ENCODE data around the gene TSPAN7.

TSPAN7 gene, protein sequence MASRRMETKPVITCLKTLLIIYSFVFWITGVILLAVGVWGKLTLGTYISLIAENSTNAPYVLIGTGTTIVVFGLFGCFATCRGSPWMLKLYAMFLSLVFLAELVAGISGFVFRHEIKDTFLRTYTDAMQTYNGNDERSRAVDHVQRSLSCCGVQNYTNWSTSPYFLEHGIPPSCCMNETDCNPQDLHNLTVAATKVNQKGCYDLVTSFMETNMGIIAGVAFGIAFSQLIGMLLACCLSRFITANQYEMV

DNA sequence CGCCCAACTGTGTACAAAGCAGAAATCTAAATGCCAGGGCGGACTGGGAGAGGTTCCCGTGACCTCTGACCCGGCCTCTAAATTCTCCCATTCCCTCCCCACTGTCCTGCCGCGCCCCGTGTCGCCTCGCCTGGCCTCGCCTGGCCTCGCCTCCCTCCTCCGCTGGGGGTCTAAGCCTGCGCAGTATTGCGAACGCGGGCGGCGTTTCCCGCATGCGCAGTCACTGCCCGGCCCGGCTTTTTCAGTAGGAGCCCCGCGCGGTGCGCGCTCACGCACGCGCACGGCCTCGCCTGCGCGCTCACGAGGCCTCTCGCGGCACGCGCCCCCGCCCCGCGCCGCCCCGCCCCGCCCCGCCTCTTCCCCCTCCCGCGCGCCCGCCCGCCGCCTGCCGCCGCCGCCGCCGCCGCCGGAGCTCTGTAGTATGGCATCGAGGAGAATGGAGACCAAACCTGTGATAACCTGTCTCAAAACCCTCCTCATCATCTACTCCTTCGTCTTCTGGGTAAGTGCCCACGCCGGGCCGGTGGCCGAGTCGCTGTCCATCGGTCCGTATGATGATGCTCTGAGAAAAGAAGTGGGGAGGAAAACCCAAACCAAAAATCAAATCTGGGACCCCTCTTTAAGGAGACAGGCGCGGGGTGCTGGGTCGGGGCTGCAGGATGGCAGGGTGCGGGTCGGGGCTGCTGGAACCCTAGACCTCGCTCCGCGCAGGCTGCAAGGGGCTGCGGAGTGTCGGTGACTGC, at the start of gene TSPAN7:
Gene TSPAN7, plus strand, starts transcription at position 417 of the 743 bp plus-strand sequence. Its CDS starts 5 bp downstream, at position 422.
- DNase-seq (ENCODE audit: low read depth): peak; percentile 5

DNA sequence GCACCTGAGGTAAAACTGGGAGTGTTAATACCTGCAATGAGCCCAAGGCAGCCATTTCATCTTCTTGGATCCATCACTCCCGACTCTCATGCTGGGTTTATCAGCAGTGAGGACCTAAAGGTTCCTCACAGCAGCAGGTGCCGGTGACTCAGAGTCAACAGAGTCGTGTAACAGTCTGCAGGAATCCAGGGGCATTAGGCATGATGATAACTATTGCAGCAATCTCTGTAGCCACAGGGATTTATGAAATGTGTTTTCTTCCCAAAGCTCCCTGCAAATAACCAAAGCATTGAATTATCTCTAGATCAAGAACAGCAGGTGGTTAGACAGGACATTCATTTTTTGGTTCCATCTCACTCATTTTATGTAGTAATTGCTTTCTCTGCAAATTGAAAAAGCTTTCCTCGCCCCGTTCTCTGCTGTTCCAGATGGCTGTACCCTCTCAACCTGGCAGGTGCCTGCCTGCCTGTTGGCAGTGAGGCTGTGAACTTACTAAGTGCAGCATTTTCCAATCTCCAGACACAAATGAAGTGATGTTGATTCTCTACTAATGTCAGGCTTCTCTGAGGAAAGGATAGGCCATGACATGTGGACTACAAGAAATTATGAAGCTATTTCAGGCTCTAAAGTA, 48.1 kb upstream of the TSPAN7 start:
- DNase-seq (ENCODE audit: low read depth): no peak

DNA sequence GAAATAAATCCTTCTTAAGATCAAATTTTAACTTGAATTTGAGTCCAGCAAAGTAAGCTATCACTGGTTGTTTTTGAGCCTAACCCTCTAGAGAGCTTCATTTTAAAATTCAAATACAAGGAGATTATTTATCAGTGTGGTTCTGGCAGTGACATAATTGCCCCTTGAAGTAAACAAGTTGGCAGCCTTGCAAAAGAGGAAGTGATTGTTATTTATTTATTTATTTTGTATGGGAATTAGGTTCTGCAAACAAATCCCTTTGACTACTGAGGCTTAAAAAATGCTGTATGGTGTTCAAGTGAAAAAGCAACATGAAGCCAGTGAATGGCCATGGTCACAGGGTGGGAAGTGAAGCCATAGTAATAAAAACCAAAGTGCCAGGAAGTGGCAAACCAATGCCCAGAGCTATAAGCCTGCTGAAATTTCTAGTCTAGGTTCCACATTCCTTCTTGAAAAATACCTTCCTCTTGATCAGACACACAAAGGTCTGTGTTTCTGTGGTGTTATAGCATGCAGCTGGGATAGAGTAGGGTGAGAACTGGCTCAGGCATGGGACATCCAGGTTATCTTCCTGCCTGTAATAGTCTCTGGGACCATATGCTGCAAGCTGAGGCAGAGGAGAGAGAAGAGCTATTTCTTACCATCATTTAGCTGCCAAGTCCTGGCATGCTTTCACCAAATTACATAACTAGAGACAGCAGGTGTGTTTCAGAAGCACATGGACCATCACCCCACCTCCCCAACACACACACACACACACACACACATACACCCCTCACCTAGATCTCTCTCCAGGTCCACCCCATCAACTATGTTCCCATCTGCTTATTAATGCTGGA, 47.1 kb upstream of the TSPAN7 start:
- no peak for DNase-seq (ENCODE audit: low read depth)

DNA sequence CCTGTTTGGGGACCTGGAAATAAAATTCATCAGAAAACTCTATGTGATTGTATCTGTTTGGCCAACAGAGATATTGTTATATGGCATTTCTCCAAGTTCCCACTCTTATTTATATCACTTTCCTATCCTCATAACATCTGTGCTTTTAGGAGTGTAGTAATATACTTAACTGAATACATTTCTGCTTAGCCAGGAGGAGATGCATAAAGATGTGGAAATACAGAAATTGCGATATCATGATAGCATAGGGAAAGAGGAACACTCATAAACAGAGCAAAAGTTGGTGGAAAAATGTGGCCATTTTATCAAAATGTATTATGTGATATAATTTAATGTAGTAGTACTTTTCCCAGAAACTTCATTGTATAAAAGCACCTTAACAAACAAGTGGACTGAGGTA, 46.1 kb upstream of the TSPAN7 start:
- no peak for DNase-seq (ENCODE audit: low read depth)

DNA sequence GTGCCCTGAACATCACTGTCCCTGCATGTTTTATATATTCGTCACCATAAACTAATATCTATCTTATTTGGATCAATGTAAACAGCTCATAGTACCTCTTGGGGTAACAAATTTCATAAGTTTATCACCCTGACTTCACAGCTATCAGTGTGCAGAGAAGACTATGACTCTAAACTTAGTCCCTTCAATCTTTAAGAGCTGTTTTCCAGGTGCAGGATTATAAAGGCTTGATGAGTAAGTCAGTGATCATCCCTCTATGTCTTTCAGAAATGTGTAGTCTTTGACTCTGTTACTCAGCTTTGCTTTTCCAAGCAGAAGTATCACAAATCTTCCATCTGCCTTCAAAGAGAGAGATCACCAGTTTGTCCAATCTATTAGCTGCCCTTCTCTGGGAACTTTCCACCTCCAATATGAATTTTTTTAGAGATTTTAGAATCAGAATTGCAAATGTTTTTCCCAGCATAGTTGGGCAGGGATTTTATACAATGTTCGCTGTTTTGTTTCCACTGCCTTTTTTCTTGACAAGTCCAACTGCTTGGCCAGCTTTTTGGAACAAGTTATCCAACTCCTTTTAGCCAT, 45.1 kb upstream of the TSPAN7 start:
- DNase-seq (ENCODE audit: low read depth): no peak

DNA sequence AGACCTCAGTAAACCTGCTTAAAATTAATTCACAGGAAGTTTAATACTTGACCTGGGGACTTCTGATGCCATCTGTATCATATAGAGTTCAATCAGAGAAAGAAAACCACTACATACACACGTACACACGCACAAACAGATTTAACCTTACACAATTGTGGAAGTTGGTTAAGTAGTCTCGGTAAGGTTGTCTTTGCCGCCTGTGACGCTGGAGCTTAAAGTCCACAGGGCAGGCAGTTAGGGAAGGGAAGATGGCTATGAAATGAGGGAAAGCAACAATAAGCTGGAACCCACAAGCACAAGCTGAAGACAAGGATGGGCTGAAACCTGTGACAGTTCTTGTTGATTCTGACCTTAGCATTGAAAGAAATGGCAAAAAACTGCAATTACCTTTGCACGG, 41.7 kb upstream of the TSPAN7 start:
- DNase-seq (ENCODE audit: low read depth): no peak

DNA sequence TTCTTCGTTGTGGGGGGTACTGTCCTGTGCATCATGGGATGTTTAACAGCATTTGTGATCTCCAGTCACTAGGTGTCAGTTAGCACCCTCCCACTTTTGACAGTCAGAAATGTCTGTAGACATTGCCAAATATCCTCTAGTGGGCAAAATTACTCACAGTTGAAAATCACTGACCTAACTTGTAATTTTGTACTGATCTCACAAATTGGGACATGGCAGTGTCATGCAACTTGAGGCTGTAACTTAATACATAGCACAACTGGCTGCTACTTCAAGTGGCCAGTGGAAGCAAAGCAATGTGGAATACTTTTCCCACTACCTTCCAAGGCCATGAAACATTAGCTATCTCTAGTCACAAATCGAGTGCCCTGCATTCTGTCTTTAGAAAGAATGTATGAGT, 23.2 kb upstream of the TSPAN7 start:
- no peak for DNase-seq (ENCODE audit: low read depth)

DNA sequence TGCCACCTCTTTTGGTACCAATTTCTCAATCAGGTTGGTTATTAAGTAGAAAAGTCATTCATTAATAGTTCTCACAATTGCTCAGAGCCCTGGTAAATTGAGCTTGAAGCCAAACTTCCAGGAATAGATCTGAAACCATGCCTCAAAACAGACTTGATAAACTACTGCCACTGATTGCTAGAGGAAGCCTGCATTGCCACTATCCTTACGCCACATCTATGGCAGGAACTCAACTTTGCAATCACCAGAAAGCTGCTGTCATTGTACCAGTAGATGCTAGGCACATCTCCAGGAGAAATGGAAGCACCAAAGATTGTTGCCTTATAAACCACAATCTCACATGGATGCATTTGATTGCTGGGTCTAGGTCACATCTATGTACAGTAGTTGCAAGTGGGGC, 21.6 kb upstream of the TSPAN7 start:
- no peak for DNase-seq (ENCODE audit: low read depth)

DNA sequence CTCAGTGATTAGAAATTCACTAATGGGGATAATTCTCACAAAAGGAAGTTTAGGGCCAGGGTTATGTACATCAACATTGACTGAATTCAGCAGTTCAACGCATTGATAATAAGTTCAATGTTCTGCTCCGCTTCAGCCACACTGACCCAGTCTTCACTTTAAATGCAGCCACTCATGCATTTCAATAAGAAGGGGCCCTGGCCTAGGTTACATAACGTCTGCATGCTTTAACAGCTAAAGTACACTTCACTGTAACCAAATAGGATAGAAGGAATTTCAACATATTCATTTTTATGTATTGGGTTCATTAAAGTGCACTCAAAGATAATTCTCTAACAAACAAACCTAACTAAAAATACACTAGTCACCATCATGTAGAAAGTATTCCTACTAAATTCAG, 12.8 kb upstream of the TSPAN7 start:
- DNase-seq (ENCODE audit: low read depth): no peak

DNA sequence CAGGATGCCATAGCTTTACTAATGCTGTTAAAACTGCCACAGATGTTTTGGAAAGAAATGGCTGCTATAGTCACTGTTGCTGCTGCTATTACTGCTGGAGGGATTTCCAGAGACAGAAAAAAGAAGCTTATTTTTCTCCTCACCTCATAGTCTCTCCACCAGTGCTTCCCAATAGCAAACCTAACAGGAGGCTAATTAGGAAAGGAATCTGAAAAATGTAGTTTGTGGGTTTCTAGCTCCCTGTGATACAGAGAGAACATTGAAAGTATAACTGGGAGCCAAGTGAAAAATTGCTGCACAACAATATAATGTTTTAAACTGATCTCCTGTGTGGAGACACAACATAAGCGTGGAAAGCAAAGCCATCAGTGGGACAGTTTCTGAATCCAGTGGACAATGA, 8.6 kb upstream of the TSPAN7 start:
- no peak for DNase-seq (ENCODE audit: low read depth)

DNA sequence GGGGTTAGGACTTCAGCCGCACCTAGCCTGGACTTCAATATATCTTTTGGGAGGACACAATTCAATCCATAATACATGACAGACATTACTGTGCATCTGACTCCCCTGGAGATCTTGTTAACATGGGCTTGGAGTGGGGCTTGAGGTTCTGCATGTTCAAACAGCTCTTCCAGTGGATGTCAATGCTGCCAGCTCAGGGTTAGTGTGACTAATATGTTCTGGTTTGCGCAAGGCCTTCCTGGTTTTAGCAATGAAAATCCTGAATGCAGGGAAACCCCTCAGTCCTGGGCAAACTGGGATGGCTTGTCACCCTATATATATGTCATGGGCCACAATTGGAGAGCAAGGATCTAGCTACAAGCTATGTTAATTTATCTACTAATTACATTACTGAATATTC, 2.7 kb upstream of the TSPAN7 start:
- DNase-seq (ENCODE audit: low read depth): no peak

DNA sequence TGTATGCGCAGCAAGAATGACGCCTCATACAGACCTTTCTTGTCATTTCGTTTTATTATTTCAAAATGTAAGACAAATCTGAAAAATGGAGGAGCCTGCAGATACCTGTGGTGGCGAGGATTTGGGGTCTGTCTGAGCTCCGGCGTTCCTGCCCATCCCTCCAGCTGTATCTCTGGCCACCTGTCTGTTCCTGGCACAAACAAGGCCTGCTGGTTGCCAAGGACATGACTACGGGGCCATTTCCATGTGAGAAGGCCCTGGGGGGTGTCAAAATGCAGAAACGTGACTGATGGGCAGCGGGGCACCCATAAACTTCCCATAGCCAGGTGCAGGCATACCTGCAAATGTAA, 591 bp upstream of the TSPAN7 start:
- no peak for DNase-seq (ENCODE audit: low read depth)

DNA sequence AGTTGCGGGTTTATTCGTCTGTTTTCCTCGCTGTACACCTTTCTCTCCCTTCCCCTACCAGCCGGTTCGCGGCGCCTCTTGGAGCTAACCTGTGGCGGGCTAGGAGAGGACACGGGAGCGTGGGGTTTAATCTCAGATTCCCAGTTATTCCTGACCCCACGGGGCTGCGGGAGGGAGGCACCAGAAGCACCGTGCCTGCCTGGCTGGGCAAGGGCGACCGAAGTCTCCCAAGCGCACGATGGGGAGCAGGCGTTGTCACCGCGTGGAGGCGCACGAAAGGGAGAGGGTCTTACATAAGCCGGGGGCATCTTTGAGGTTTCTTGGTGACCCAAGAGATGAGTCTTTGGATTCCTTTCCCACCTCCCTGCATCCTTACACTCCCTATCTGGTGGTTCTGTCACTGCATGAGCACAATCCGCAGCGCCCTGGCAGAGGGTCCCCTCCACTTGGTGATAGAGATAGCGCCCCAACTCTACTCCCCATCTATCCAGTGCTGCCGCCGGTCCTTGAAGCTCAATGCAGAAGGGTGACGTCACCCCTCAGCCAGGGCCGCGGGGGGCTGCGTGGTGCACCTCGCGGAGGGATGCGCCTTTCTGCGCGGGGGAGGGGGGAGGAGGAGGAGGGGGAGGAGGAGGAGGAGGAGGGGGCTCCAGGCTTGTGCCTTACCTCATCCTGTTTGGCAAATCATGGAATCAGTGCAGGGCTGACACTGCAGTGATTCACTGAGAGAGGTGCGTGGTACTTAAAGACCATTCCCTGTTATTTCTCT, 793 bp downstream of the TSPAN7 start:
- DNase-seq (ENCODE audit: low read depth): no peak

DNA sequence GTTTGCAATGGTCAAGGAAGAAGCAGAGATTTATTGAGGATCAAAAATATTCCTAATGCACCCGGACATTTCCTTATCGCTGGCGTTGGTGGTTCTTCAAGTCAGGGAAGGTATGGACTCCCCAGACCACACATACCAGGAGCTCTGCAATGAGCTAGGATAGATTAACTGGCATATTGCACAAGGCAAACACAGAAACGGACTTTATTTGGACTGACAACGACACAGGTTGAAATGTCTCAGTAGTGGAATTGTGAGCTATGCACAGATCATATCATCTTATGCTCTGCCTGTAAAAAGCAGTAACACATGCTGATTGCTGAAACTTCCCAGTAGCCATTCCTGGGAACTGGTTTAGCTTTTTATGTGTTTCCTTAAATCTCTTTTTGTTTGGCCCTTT, 1.7 kb downstream of the TSPAN7 start:
- no peak for DNase-seq (ENCODE audit: low read depth)

DNA sequence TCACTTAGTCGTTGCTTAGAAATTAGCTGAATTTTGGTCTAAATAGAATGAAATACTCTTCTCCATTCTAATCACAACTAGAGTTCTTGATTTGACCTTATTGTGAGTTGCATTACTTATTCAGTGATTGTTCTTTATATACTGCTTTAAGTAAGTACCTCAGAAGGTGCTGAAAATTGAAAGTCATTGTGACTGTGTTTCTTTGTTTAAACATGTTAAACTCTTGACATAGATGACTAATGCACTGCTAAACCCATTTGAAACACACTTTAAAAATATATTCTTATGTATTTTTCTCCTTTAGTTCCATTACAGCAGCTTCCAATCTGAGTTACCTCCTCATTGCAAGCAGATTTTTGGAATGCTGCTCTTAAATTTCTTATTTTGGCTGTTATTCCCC, 9.1 kb downstream of the TSPAN7 start:
- no peak for DNase-seq (ENCODE audit: low read depth)

DNA sequence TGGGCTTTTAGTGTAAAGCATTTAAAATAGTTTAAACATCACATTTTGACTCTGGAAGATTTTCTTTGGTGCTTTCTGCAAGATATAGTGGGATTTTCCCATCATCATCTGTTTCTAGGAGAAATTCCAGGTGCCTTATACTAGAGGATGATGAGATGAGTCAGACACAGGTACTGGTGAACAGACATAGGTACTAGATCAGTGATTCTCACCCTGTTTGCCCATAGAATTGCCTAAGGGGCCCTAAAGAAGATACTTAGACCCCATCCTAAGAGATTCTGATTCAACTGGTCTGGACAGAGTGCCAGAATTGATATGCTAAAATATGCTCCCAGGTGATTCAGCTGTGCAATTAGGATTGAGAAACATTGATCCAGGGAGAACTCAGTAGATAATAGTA, 9.7 kb downstream of the TSPAN7 start:
- DNase-seq (ENCODE audit: low read depth): no peak

DNA sequence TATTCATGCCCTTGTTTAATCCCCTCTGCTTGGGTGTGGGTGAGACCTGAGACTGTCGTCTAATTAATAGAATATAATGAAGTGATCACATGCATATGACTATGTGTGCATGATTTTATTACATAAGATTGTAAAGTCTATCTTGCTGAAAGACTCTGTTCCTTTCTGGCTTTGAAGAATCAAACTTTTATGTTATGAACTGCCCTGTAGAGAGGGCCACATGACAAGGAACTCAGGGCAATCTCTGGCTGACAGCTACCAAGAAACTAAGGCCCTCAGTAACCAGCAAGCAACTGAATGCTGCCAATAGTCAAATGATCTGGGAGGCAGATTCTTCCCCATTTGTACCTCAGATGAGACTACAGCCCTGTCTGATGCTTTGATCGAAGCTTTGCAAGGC, 13.5 kb downstream of the TSPAN7 start:
- DNase-seq (ENCODE audit: low read depth): no peak

DNA sequence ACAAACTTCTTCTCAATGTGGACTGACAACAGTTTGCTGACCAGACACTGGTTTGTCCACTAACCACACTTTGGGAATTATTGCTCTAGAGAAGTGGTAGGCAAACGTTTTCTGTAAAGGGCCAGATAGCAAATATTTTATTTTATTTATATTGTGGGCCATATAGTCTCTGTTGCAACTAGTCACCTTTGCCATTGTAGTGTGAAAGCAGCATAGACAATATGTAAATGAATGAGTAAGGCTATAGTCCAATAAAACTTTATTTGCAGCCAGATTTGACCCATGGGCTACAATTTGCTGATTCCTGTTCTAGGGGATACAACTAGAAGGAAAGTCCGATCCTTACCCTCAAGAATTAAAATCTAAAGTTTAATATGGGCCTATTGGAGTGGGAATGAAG, 14.5 kb downstream of the TSPAN7 start:
- DNase-seq (ENCODE audit: low read depth): no peak

DNA sequence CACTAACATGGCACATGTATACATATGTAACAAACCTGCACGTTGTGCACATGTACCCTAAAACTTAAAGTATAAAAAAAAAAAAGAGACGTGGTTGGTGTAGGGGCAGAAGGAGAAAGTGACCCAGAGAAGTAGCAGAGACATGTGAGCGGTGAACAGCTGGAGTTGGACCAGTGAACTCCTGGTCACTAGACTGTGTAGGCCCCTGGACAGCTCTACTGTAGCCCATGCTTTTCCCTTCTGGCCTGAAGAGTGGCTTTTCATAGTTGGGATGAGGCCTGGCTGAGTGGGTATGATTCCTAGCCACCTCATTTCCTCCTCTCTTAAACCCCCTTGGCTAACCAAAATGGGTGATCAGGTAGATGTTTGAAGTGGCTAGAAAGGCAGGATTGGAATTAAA, 16.4 kb downstream of the TSPAN7 start:
- no peak for DNase-seq (ENCODE audit: low read depth)

DNA sequence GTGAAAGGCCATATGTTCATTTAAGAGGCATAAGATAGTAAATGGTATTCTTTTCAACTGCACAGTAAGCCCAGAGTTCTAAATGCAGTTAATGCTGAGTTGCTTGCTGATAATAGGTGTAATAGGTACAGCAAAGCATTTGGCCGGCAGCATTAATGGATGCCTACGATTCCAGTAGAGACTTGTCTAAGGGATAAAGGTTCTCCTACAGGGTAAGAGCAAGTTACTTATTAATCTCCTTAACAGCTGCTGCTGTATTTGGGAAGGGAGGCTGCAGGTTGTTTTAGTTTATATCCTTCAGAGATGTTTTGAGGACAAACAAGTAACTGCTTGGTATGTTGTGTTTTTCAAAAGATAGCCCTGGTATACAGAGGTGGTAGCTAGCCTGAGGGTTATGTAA, 16.8 kb downstream of the TSPAN7 start:
- no peak for DNase-seq (ENCODE audit: low read depth)

DNA sequence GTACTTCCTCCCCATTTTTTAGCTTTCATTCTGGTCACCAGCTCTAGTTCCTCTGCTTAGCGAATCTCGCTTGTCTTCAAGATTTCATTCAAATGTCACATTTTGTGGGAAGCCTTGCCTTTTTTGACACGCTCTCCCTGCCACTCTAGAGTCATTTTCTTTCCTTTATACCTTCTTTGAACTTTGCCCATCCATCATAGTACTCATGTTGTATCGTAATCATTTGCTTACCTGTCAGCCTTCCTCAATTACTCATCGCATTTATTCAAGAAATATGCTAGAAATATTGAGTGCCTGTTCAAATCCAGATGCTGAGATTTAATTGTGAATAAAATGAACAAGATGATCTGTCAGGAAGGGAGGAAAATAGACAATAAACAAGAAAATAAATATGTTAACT, 21.8 kb downstream of the TSPAN7 start:
- no peak for DNase-seq (ENCODE audit: low read depth)

DNA sequence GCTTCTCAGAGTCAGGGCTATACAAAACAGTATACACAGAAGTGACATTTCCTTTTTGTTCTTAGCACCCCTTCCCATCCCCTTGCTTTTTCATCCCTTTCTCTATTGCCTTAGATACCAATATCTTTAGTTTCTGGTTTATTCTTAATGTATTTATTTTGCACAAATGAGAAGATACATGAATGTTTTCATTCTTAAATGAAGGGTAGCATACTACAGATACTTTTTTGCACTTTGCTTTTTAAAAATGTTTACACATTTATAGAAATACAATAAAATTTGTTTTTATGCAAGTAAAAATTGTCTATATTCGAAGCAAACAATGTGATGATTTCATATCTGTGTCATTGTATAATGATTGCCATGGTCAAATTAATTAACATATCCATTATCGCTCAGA, 33.1 kb downstream of the TSPAN7 start:
- no peak for DNase-seq (ENCODE audit: low read depth)
